Effector memory CD4-positive, alpha-beta T cell (primary cell): ENCODE results near the gene CAP2.

Experiments
- DNase-seq, 3 donors: peaks; one replicate each; pipeline ENCODE4 v3.0.0-alpha.2; 2020
- H3K27ac ChIP-seq: 2 replicates; pipeline ENCODE4 v1.7.0; 2013; ENCODE audit warnings: mild to moderate bottlenecking, low read length, moderate library complexity; ENCODE audit not compliant: insufficient read depth, poor library complexity, severe bottlenecking
- H3K27me3 ChIP-seq: replicated peaks from 2 replicates; pipeline ENCODE4 v1.7.0; 2013; ENCODE audit warnings: mild to moderate bottlenecking, low read length; ENCODE audit not compliant: insufficient read depth, control insufficient read depth, poor library complexity, severe bottlenecking
- H3K36me3 ChIP-seq: 2 replicates; pipeline ENCODE4 v1.7.0; 2013; ENCODE audit warnings: mild to moderate bottlenecking, low read length, moderate library complexity; ENCODE audit not compliant: control insufficient read depth, insufficient read depth
- H3K4me1 ChIP-seq: 2 replicates; pipeline ENCODE4 v1.7.0; 2013; ENCODE audit warnings: low read length, mild to moderate bottlenecking; ENCODE audit not compliant: control insufficient read depth, insufficient read depth, poor library complexity, severe bottlenecking
- H3K4me3 ChIP-seq: 2 replicates; pipeline ENCODE4 v1.7.0; 2013; ENCODE audit warnings: low read length, low read depth, mild to moderate bottlenecking; ENCODE audit not compliant: insufficient read depth, poor library complexity, severe bottlenecking
- H3K9me3 ChIP-seq: 2 replicates; pipeline ENCODE4 v1.7.0; 2013; ENCODE audit warnings: mild to moderate bottlenecking, low read length, moderate library complexity; ENCODE audit not compliant: control insufficient read depth

The CAP2 gene

GRCh38 chr6:17599877-17600526 lies 206.6 kb downstream of the CAP2 start, which contains the start of gene FAM8A1:
Gene FAM8A1, plus strand, starts transcription at chr6:17600302. Its CDS starts 108 bp downstream, at chr6:17600410.
- peaks cover 4% of the 10 kb centered on the region for H3K4me1 ChIP-seq
- peak within 1 kb of the TSS; percentile 85 for H3K4me3 ChIP-seq
- H3K36me3 ChIP-seq: peaks cover 4% of the 10 kb centered on the region
- peak; percentile 88 to 92 (median 92) for DNase-seq
- no peaks in the 10 kb centered on the region for H3K27me3 ChIP-seq
- H3K27ac ChIP-seq: peak within 1 kb of the TSS; percentile 87
- H3K9me3 ChIP-seq: no peaks in the 10 kb centered on the region

GRCh38 chr6:17600527-17601385 lies 207.4 kb downstream of the CAP2 start:
- Histone ChIP-seq H3K4me1 (peaks cover 4% of the 10 kb centered on the region), H3K36me3 (peaks cover 4% of the 10 kb centered on the region), H3K4me3 (peak overlapping the region; percentile 85), H3K9me3 (no peaks in the 10 kb centered on the region), H3K27me3 (no peaks in the 10 kb centered on the region), H3K27ac (peak overlapping the region; percentile 87)
- peak; percentile 8 to 22 (median 20) for DNase-seq

GRCh38 chr6:17601386-17601703 lies 207.9 kb downstream of the CAP2 start:
- peaks cover 4% of the 10 kb centered on the region for H3K4me1 ChIP-seq
- H3K9me3 ChIP-seq: no peaks in the 10 kb centered on the region
- H3K27me3 ChIP-seq: no peaks in the 10 kb centered on the region
- peak overlapping the region; percentile 85 for H3K4me3 ChIP-seq
- DNase-seq: no peak
- H3K36me3 ChIP-seq: peaks cover 4% of the 10 kb centered on the region
- peak overlapping the region; percentile 87 for H3K27ac ChIP-seq

- Histone ChIP-seq H3K4me1 (peaks cover 4% of the 10 kb centered on the region), H3K4me3 (no peak overlapping the region), H3K36me3 (peaks cover 9% of the 10 kb centered on the region), H3K9me3 (no peaks in the 10 kb centered on the region), H3K27ac (no peak overlapping the region), H3K27me3 (no peaks in the 10 kb centered on the region)
- DNase-seq: no peak
These were observed 209.5 kb downstream of the CAP2 start for GRCh38 chr6:17602888-17603287.

GRCh38 chr6:17606606-17607005 lies 213.2 kb downstream of the CAP2 start:
- Histone ChIP-seq H3K27me3 (no peaks in the 10 kb centered on the region), H3K4me3 (no peak overlapping the region), H3K36me3 (peaks cover 12% of the 10 kb centered on the region), H3K4me1 (peaks cover 4% of the 10 kb centered on the region), H3K27ac (no peak overlapping the region), H3K9me3 (no peaks in the 10 kb centered on the region)
- no peak for DNase-seq
